Trophoblast cell (in vitro differentiated cells and primary cell): Measurements from ENCODE around the gene ARF5.
A peak's percentile ranks its signal among the peaks of the same experiment; 100 is the strongest.

Experiments used
- DNase-seq, 2 donors: peaks; one replicate each; pipeline ENCODE4 v3.0.0-alpha.2; 2016
- H2AFZ ChIP-seq: 2 replicates; pipeline ENCODE4 v1.6.1; 2013; ENCODE audit warnings: low read length, moderate library complexity, mild to moderate bottlenecking; ENCODE audit not compliant: insufficient read depth, poor library complexity
- H2AK5ac ChIP-seq: 2 replicates; pipeline ENCODE4 v1.6.1; 2013; ENCODE audit warnings: mild to moderate bottlenecking, low read length
- H2BK120ac ChIP-seq: 2 replicates; pipeline ENCODE4 v1.6.1; 2013; ENCODE audit warnings: low read length, mild to moderate bottlenecking, moderate library complexity; ENCODE audit not compliant: insufficient read depth, poor library complexity
- H2BK12ac ChIP-seq: 2 replicates; pipeline ENCODE4 v1.6.1; 2013; ENCODE audit warnings: mild to moderate bottlenecking, low read length, moderate library complexity
- H2BK5ac ChIP-seq: 2 replicates; pipeline ENCODE4 v1.6.1; 2013; ENCODE audit warnings: low read length, low read depth, moderate library complexity, mild to moderate bottlenecking; ENCODE audit not compliant: poor library complexity
- H3K14ac ChIP-seq: 2 replicates; pipeline ENCODE4 v1.6.1; 2013; ENCODE audit warnings: mild to moderate bottlenecking, low read length
- H3K18ac ChIP-seq: 2 replicates; pipeline ENCODE4 v1.6.1; 2013; ENCODE audit warnings: mild to moderate bottlenecking, low read length
- H3K23ac ChIP-seq: 2 replicates; pipeline ENCODE4 v1.6.1; 2013; ENCODE audit warnings: low read length
- H3K27ac ChIP-seq: 2 replicates; pipeline ENCODE4 v1.5.1; 2013; ENCODE audit warnings: low read depth, mild to moderate bottlenecking, inconsistent platforms, low read length, moderate library complexity
- H3K27me3 ChIP-seq: 2 replicates; pipeline ENCODE4 v1.6.1; 2013; ENCODE audit warnings: inconsistent platforms, mild to moderate bottlenecking, low read length, moderate library complexity; ENCODE audit not compliant: insufficient read depth
- H3K36me3 ChIP-seq, 2 experiments: 1 replicate in 1 of 2; 2 replicates in 1 of 2; pipeline ENCODE4 v1.6.1; 2013; ENCODE audit warnings: low read length in 2 of 2, mild to moderate bottlenecking in 2 of 2, moderate library complexity in 1 of 2; ENCODE audit not compliant: insufficient read depth in 2 of 2, control insufficient read depth in 1 of 2
- H3K4ac ChIP-seq: 2 replicates; pipeline ENCODE4 v1.6.1; 2013; ENCODE audit warnings: low read depth, mild to moderate bottlenecking, low read length, moderate library complexity
- H3K4me1 ChIP-seq, 2 experiments: 1 replicate in 1 of 2; 2 replicates in 1 of 2; pipeline ENCODE4 v1.6.1; 2013; ENCODE audit warnings: low read length in 2 of 2, mild to moderate bottlenecking in 2 of 2, moderate library complexity in 1 of 2; ENCODE audit not compliant: insufficient read depth in 2 of 2, control insufficient read depth in 1 of 2
- H3K4me2 ChIP-seq: 2 replicates; pipeline ENCODE4 v1.6.1; 2013; ENCODE audit warnings: inconsistent platforms, mild to moderate bottlenecking, low read length, moderate library complexity
- H3K4me3 ChIP-seq: 2 replicates; pipeline ENCODE4 v1.5.1; 2013; ENCODE audit warnings: mild to moderate bottlenecking, low read depth, low read length, inconsistent platforms
- H3K79me1 ChIP-seq: one replicate; pipeline ENCODE4 v1.6.1; 2013; ENCODE audit warnings: low read length
- H3K79me2 ChIP-seq: 2 replicates; pipeline ENCODE4 v1.6.1; 2013; ENCODE audit warnings: low read length, mild to moderate bottlenecking; ENCODE audit not compliant: control insufficient read depth, insufficient read depth, poor library complexity
- H3K9ac ChIP-seq: 2 replicates; pipeline ENCODE4 v1.6.1; 2013; ENCODE audit warnings: mild to moderate bottlenecking, low read length
- H3K9me3 ChIP-seq: 2 replicates; pipeline ENCODE4 v1.6.1; 2013; ENCODE audit warnings: low read depth, mild to moderate bottlenecking, control low read depth, inconsistent platforms, low read length; ENCODE audit not compliant: insufficient read depth
- H4K12ac ChIP-seq: 2 replicates; pipeline ENCODE4 v1.6.1; 2013; ENCODE audit warnings: low read depth, mild to moderate bottlenecking, low read length, moderate library complexity
- H4K8ac ChIP-seq: 2 replicates; pipeline ENCODE4 v1.6.1; 2013; ENCODE audit warnings: low read depth, mild to moderate bottlenecking, low read length, moderate library complexity
- H4K91ac ChIP-seq: one replicate; pipeline ENCODE4 v1.6.1; 2013; ENCODE audit warnings: low read depth, mild to moderate bottlenecking, low read length, moderate library complexity
- WGBS: extraction: QIAGEN DNeasy Blood & Tissue Kit; methylation state at CpG from one replicate; pipeline ENCODE4 v1.1.7; 2013; ENCODE audit warnings: missing lambda C conversion rate; ENCODE audit not compliant: insufficient read length, insufficient coverage; ENCODE audit errors: extremely low coverage; 5-methylcytosine and 5-hydroxymethylcytosine counted together

ARF5 gene

DNA sequence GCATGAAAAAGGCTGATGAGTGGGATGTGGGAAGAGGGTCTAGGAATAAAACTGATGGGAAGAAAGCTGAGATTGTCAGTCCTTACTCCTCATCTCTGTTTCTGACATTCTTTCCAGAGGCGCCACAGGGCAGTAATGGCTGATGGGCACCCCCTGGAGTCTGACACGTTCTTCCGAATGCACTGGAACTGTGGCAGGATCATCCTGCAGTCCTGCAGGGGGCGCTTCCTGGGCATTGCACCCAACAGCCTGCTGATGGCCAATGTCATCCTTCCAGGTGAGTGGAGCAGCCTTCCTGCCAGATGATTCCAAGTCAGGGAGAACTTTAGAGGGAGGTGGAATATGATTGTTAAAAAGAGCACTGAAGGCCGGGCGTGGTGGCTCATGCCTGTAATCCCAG is 10.1 kb downstream of the ARF5 start:
- Histone ChIP-seq H3K79me1 (no peaks in the 10 kb centered on the region), H2BK120ac (no peak overlapping the region), H3K9ac (no peak overlapping the region), H2AFZ (no peak overlapping the region), H3K18ac (no peak overlapping the region), H4K8ac (no peak overlapping the region), H3K14ac (no peak overlapping the region), H2AK5ac (no peak overlapping the region), H4K12ac (no peak overlapping the region), H3K36me3 (no peaks in the 10 kb centered on the region), H4K91ac (no peak overlapping the region), H2BK5ac (no peak overlapping the region), H3K79me2 (no peaks in the 10 kb centered on the region), H3K27ac (no peak overlapping the region), H3K4ac (no peak overlapping the region), H3K4me2 (no peak overlapping the region), H3K9me3 (peaks cover 1% of the 10 kb centered on the region), H3K4me3 (no peak overlapping the region), H3K23ac (no peak overlapping the region), H2BK12ac (no peak overlapping the region), H3K27me3 (no peaks in the 10 kb centered on the region), H3K4me1 (no peaks in the 10 kb centered on the region)
- WGBS = no CpG with 5 or more reads among the region's 6 CpGs
- peak; percentile 23 to 60 for DNase-seq

DNA sequence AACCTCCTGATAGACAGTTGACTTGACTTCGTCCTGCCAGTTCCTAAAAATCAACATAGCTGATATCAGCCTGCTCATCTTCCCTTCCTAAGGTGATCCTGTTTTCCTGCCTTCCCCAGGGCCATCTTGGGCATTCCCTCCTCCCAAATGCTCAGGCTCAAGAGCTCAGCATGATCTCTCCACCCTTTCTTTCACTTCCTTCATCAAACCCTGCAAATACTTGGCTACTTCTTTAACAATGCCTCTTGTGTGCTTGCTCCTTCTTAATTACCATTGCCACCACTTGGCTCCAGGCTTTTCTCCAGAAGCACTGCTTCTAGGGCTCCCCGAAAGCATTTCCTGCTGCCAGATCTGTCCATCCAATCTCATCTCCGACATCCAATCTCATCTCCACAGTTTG is 12.7 kb downstream of the ARF5 start:
- no peak overlapping the region for H4K12ac ChIP-seq
- no peaks in the 10 kb centered on the region for H3K27me3 ChIP-seq

DNA sequence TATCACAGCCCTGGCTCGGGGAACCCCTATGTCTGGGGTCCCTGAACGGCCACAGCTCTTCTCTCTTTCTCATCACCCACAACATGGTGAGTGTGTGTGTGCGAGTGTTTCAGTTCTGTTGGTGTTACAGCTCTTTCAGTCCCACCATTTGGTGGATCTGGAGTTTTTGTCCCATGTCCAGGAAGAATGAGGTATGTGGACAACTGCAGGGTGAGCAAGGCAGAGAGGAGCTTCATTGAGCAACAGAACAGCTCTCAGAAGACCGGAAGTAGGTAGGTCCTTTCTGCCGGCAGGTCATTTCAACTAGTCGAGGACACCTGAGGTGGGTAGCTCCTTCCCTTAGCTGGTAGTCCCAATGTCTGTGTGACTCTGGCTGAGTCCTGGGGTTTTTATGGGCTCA is 20.2 kb downstream of the ARF5 start:
- H3K79me2 ChIP-seq = no peaks in the 10 kb centered on the region
- H3K23ac ChIP-seq = no peak overlapping the region
- no peak for DNase-seq
- H2AFZ ChIP-seq = no peak overlapping the region
- no CpG with 5 or more reads among the region's 6 CpGs for whole genome bisulfite sequencing
- H4K8ac ChIP-seq = no peak overlapping the region
- H3K18ac ChIP-seq = no peak overlapping the region
- H3K27ac ChIP-seq = no peak overlapping the region
- no peak overlapping the region for H4K12ac ChIP-seq
- H2BK12ac ChIP-seq = no peak overlapping the region
- no peak overlapping the region for H2BK5ac ChIP-seq
- H3K9me3 ChIP-seq = peaks cover 16% of the 10 kb centered on the region
- no peak overlapping the region for H2AK5ac ChIP-seq
- H3K27me3 ChIP-seq = no peaks in the 10 kb centered on the region
- H3K4me3 ChIP-seq = no peak overlapping the region
- H3K36me3 ChIP-seq = no peaks in the 10 kb centered on the region
- no peak overlapping the region for H4K91ac ChIP-seq
- no peak overlapping the region for H3K4me2 ChIP-seq
- no peak overlapping the region for H3K9ac ChIP-seq
- no peak overlapping the region for H3K4ac ChIP-seq
- H3K79me1 ChIP-seq = no peaks in the 10 kb centered on the region
- no peaks in the 10 kb centered on the region for H3K4me1 ChIP-seq
- H3K14ac ChIP-seq = no peak overlapping the region
- no peak overlapping the region for H2BK120ac ChIP-seq

More for the DNA sequence above, 12.7 kb downstream of the ARF5 start:
- Histone ChIP-seq H2BK120ac (no peak overlapping the region), H3K79me2 (no peaks in the 10 kb centered on the region), H3K36me3 (no peaks in the 10 kb centered on the region), H3K9ac (no peak overlapping the region), H3K4ac (no peak overlapping the region), H3K4me2 (no peak overlapping the region), H4K91ac (no peak overlapping the region), H2AFZ (no peak overlapping the region), H3K4me1 (no peaks in the 10 kb centered on the region), H3K4me3 (no peak overlapping the region), H3K27ac (no peak overlapping the region), H3K79me1 (no peaks in the 10 kb centered on the region), H3K23ac (peak overlapping the region; percentile 82), H2BK5ac (no peak overlapping the region), H4K8ac (no peak overlapping the region), H3K9me3 (no peaks in the 10 kb centered on the region), H3K14ac (no peak overlapping the region), H2BK12ac (no peak overlapping the region), H3K18ac (no peak overlapping the region), H2AK5ac (no peak overlapping the region)
- WGBS = no CpG with 5 or more reads among the region's 3 CpGs
- DNase-seq = no peak

DNA sequence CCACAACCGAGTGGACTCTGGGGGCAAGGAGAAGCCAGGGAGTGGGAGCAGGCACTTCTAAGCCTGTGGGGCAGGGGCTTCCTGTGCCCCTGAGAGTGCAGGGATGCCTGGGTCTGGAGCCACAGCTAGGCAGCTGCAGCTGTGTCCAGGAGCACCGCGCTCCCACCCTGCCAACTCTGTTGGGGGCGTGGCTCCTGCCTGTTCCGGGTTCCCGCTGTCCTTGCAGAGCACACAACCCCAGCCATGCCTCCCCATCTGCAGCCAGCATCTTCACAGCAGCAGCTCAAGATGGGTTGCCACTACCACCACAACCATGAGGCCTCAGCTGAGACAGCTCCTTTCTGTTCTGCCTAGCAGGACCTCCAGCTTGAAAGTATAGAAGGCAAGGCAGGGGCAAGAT is 21.1 kb downstream of the ARF5 start:
- Histone ChIP-seq H2AK5ac (no peak overlapping the region), H4K8ac (no peak overlapping the region), H3K79me1 (no peaks in the 10 kb centered on the region), H3K4me3 (no peak overlapping the region), H3K9me3 (peaks cover 16% of the 10 kb centered on the region), H3K18ac (no peak overlapping the region), H2BK120ac (no peak overlapping the region), H2AFZ (no peak overlapping the region), H3K14ac (no peak overlapping the region), H3K9ac (no peak overlapping the region), H4K91ac (no peak overlapping the region), H3K27ac (no peak overlapping the region), H3K23ac (no peak overlapping the region), H3K4me2 (no peak overlapping the region), H4K12ac (no peak overlapping the region), H2BK5ac (no peak overlapping the region), H3K4ac (no peak overlapping the region), H3K36me3 (no peaks in the 10 kb centered on the region), H2BK12ac (no peak overlapping the region), H3K4me1 (no peaks in the 10 kb centered on the region), H3K79me2 (no peaks in the 10 kb centered on the region), H3K27me3 (no peaks in the 10 kb centered on the region)
- WGBS = no CpG with 5 or more reads among the region's 6 CpGs
- DNase-seq = no peak
